ENCODE results near the gene TMBIM1.

DNA sequence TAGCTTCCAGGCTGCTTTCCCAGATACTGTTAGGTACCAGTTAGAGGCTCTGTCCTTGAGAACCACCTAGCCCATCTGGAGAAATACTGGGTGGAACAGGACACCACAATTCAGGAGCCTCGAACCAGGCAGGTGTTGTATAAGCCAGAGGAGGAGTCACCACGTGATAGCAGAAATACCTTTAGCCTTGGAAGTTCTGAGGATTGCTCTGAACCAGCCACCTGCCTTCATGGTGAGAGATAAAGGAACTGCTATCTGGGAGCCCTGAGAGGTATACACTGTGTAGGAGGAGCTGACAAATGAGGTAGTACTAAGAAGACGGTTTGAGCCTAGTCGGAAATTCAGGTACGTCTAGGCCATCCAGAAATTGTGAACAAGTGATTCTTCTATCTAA, 39.1 kb downstream of the TMBIM1 start:
- TF ChIP-seq CTCF (tag by site-specific recombination; IDR thresholded peaks at IDR 0.05): no peak
- TF ChIP-seq ZNF521 (tag by site-specific recombination; IDR thresholded peaks at IDR 0.05): no peak
- TF ChIP-seq SALL2 (tag by site-specific recombination; IDR thresholded peaks at IDR 0.05; ENCODE audit: borderline replicate concordance): no peak
- TF ChIP-seq, protein P1, sequence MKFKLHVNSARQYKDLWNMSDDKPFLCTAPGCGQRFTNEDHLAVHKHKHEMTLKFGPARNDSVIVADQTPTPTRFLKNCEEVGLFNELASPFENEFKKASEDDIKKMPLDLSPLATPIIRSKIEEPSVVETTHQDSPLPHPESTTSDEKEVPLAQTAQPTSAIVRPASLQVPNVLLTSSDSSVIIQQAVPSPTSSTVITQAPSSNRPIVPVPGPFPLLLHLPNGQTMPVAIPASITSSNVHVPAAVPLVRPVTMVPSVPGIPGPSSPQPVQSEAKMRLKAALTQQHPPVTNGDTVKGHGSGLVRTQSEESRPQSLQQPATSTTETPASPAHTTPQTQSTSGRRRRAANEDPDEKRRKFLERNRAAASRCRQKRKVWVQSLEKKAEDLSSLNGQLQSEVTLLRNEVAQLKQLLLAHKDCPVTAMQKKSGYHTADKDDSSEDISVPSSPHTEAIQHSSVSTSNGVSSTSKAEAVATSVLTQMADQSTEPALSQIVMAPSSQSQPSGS (tag by site-specific recombination; IDR thresholded peaks at IDR 0.05; ENCODE audit: low read depth): no peak
- TF ChIP-seq, protein P2, sequence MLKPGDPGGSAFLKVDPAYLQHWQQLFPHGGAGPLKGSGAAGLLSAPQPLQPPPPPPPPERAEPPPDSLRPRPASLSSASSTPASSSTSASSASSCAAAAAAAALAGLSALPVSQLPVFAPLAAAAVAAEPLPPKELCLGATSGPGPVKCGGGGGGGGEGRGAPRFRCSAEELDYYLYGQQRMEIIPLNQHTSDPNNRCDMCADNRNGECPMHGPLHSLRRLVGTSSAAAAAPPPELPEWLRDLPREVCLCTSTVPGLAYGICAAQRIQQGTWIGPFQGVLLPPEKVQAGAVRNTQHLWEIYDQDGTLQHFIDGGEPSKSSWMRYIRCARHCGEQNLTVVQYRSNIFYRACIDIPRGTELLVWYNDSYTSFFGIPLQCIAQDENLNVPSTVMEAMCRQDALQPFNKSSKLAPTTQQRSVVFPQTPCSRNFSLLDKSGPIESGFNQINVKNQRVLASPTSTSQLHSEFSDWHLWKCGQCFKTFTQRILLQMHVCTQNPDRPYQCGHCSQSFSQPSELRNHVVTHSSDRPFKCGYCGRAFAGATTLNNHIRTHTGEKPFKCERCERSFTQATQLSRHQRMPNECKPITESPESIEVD (tag by site-specific recombination; IDR thresholded peaks at IDR 0.05): no peak
- no peak for TF ChIP-seq ZNF677 (tag by site-specific recombination; IDR thresholded peaks at IDR 0.05)
- no peak for TF ChIP-seq ZNF837 (tag by site-specific recombination; IDR thresholded peaks at IDR 0.05)
- no peak for TF ChIP-seq ZBTB1 (tag by site-specific recombination; IDR thresholded peaks at IDR 0.05)
- TF ChIP-seq ZNF114 (tag by site-specific recombination; IDR thresholded peaks at IDR 0.05): no peak
- no peak for TF ChIP-seq ZNF530 (tag by site-specific recombination; IDR thresholded peaks at IDR 0.05; ENCODE audit: low read depth)
- no peak for TF ChIP-seq ZNF2 (tag by site-specific recombination; IDR thresholded peaks at IDR 0.05)
- TF ChIP-seq, protein P3, sequence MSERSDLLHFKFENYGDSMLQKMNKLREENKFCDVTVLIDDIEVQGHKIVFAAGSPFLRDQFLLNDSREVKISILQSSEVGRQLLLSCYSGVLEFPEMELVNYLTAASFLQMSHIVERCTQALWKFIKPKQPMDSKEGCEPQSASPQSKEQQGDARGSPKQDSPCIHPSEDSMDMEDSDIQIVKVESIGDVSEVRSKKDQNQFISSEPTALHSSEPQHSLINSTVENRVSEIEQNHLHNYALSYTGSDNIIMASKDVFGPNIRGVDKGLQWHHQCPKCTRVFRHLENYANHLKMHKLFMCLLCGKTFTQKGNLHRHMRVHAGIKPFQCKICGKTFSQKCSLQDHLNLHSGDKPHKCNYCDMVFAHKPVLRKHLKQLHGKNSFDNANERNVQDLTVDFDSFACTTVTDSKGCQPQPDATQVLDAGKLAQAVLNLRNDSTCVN (tag by site-specific recombination; optimal IDR thresholded peaks at IDR 0.05): no peak
- TF ChIP-seq, protein P4, sequence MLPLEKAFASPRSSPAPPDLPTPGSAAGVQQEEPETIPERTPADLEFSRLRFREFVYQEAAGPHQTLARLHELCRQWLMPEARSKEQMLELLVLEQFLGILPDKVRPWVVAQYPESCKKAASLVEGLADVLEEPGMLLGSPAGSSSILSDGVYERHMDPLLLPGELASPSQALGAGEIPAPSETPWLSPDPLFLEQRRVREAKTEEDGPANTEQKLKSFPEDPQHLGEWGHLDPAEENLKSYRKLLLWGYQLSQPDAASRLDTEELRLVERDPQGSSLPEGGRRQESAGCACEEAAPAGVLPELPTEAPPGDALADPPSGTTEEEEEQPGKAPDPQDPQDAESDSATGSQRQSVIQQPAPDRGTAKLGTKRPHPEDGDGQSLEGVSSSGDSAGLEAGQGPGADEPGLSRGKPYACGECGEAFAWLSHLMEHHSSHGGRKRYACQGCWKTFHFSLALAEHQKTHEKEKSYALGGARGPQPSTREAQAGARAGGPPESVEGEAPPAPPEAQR (tag by site-specific recombination; IDR thresholded peaks at IDR 0.05): no peak
